SKM-1 treated with dmso at 0.1 percent for 144 hours (cell line): ENCODE results near the gene NNAT.

Source experiments
- DNase-seq: peaks from one replicate; lab custom pipeline; 2025; ENCODE audit not compliant: unreplicated experiment; lab: John Stamatoyannopoulos, UW

The NNAT gene

GRCh38 chr20:37523911-37524700, 3.1 kb downstream of the NNAT start:
- DNase-seq = no peak

GRCh38 chr20:37524859-37525708, 4.0 kb downstream of the NNAT start:
- DNase-seq = no peak

- no peak for DNase-seq
These were observed 4.8 kb downstream of the NNAT start for GRCh38 chr20:37525810-37526209.

GRCh38 chr20:37526238-37526838, 5.3 kb downstream of the NNAT start:
- DNase-seq = peak; percentile 27

- no peak for DNase-seq
These were observed 6.0 kb downstream of the NNAT start for GRCh38 chr20:37526839-37527637.

- DNase-seq = peak; percentile 87
These were observed 6.8 kb downstream of the NNAT start, which contains the start of gene BLCAP for GRCh38 chr20:37527638-37528445. Gene BLCAP, minus strand, starts transcription at chr20:37527876. Its CDS starts 8,702 bp downstream, at chr20:37519174.

- DNase-seq = no peak
These were observed 7.6 kb downstream of the NNAT start for GRCh38 chr20:37528446-37529213.

GRCh38 chr20:37529214-37529967, 8.3 kb downstream of the NNAT start:
- no peak for DNase-seq

- no peak for DNase-seq
These were observed 9.0 kb downstream of the NNAT start for GRCh38 chr20:37529968-37530600.

GRCh38 chr20:37530696-37531095, 9.6 kb downstream of the NNAT start:
- no peak for DNase-seq

GRCh38 chr20:37531856-37532255, 10.8 kb downstream of the NNAT start:
- DNase-seq = no peak

GRCh38 chr20:37533154-37533715, 12.2 kb downstream of the NNAT start:
- DNase-seq = no peak

GRCh38 chr20:37534401-37535157, 13.5 kb downstream of the NNAT start:
- DNase-seq = peak; percentile 68

GRCh38 chr20:37535443-37536132, 14.5 kb downstream of the NNAT start:
- no peak for DNase-seq

- DNase-seq = no peak
These were observed 16.5 kb downstream of the NNAT start for GRCh38 chr20:37537505-37537904.

GRCh38 chr20:37538003-37538402, 17.0 kb downstream of the NNAT start:
- DNase-seq = no peak
